ENCODE data around the gene GAR1.

GRCh38 chr4:109836985-109837384 is 21.4 kb downstream of the GAR1 start:
- TF ChIP-seq, protein P1, sequence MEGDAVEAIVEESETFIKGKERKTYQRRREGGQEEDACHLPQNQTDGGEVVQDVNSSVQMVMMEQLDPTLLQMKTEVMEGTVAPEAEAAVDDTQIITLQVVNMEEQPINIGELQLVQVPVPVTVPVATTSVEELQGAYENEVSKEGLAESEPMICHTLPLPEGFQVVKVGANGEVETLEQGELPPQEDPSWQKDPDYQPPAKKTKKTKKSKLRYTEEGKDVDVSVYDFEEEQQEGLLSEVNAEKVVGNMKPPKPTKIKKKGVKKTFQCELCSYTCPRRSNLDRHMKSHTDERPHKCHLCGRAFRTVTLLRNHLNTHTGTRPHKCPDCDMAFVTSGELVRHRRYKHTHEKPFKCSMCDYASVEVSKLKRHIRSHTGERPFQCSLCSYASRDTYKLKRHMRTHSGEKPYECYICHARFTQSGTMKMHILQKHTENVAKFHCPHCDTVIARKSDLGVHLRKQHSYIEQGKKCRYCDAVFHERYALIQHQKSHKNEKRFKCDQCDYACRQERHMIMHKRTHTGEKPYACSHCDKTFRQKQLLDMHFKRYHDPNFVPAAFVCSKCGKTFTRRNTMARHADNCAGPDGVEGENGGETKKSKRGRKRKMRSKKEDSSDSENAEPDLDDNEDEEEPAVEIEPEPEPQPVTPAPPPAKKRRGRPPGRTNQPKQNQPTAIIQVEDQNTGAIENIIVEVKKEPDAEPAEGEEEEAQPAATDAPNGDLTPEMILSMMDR (IDR thresholded peaks at IDR 0.05): no peak
- TF ChIP-seq POLR2A (IDR thresholded peaks at IDR 0.05): no peak

All from esophagus squamous epithelium (tissue), 4 donors.